Spleen (tissue), 11 donors: ENCODE measurements around the gene DUSP16. TPM values are rescaled to one million over a fixed set of nuclear protein-coding genes. Genes with fewer than 3 reads are reported as not detected.

Experiments used
- DNase-seq: peaks from one replicate; pipeline ENCODE4 v3.0.0-alpha.2; 2020
- H3K27ac ChIP-seq, 8 donors: fragments of 200-600 bp; sonication (generic) in 7 of 8; 1 replicate in 4 of 8; 2 replicates in 4 of 8; pipeline versions ENCODE4 v1.5.0 to v1.8.0; 2016 to 2021; ENCODE audit warnings: inconsistent platforms in 4 of 8, mild to moderate bottlenecking in 4 of 8, moderate library complexity in 1 of 8
- H3K27me3 ChIP-seq, 7 donors: fragments of 200-600 bp; sonication (generic) in 6 of 7; replicated peaks in 1 of 7; 1 replicate in 4 of 7; 2 replicates in 3 of 7; pipeline versions ENCODE4 v1.5.0 to v1.8.0; 2016 to 2021; ENCODE audit warnings: inconsistent platforms in 3 of 7, mild to moderate bottlenecking in 1 of 7
- H3K36me3 ChIP-seq, 6 donors: fragments of 200-600 bp; sonication (generic) in 5 of 6; 1 replicate in 4 of 6; 2 replicates in 2 of 6; pipeline versions ENCODE4 v1.5.0 to v1.8.0; 2016 to 2021; ENCODE audit warnings: inconsistent platforms in 2 of 6
- H3K4me1 ChIP-seq, 6 donors: fragments of 200-600 bp; sonication (generic) in 5 of 6; 1 replicate in 3 of 6; 2 replicates in 3 of 6; pipeline versions ENCODE4 v1.5.0 to v1.8.0; 2016 to 2021; ENCODE audit warnings: inconsistent platforms in 3 of 6
- H3K4me3 ChIP-seq, 8 donors: fragments of 200-600 bp; sonication (generic) in 7 of 8; 1 replicate in 4 of 8; 2 replicates in 4 of 8; pipeline versions ENCODE4 v1.5.0 to v1.8.0; 2016 to 2021; ENCODE audit warnings: inconsistent platforms in 4 of 8, mild to moderate bottlenecking in 4 of 8, moderate library complexity in 2 of 8
- H3K9me3 ChIP-seq, 8 donors: fragments of 200-600 bp; sonication (generic) in 7 of 8; 1 replicate in 4 of 8; 2 replicates in 4 of 8; pipeline versions ENCODE4 v1.5.0 to v1.8.0; 2016 to 2021; ENCODE audit warnings: inconsistent platforms in 4 of 8
- CTCF ChIP-seq, 11 experiments: fragments of 200-600 bp in 7 of 11; fragments of 450-650 bp in 4 of 11; sonication (generic) in 4 of 11; IDR thresholded peaks in 8 of 11; conservative IDR thresholded peaks in 3 of 11; 1 replicate in 7 of 11; 2 replicates in 4 of 11; pipeline versions ENCODE4 v1.4.0 to v1.8.0; 2016 to 2021; ENCODE audit warnings: antibody characterized with exemption in 11 of 11, inconsistent platforms in 4 of 11, mild to moderate bottlenecking in 1 of 11
- POLR2A ChIP-seq, 3 donors: fragments of 450-650 bp; IDR thresholded peaks; one replicate each; pipeline ENCODE4 v1.5.1; 2017; ENCODE audit warnings: antibody characterized with exemption in 3 of 3, mild to moderate bottlenecking in 1 of 3
- POLR2AphosphoS5 ChIP-seq, 3 donors: sonication (generic); formaldehyde crosslinking; IDR thresholded peaks; one replicate each; pipeline ENCODE4 v1.5.1; 2017; ENCODE audit warnings: antibody characterized with exemption in 3 of 3
- WGBS, 5 donors: extraction: QIAGEN DNeasy Blood & Tissue Kit in 3 of 5; methylation state at CpG; one replicate each; pipeline versions ENCODE4 v1.1.5 to v1.1.7; 2013 to 2018; 5-methylcytosine and 5-hydroxymethylcytosine counted together
- intact Hi-C: fragments of 100-400 bp; cut with DNase I; formaldehyde crosslinking; loops from one replicate; pipeline ENCODE4 v1.15.0; 2023; ENCODE audit warnings: low total_unique reads
- polyA plus RNA-seq, 3 donors: library from polyadenylated mRNA; stranded (reverse); fragments of 200-250 nt; gene quantifications; one replicate each; pipeline ENCODE4 v1.2.1, GENCODE V29; 2013
- total RNA-seq, 7 donors: library from RNA; depleted of rRNA in 3 of 7; stranded (reverse); fragments of >200 nt in 3 of 7; fragmentation: NEBNext Ultra II Directional in 4 of 7; extraction: Animal tissue kit (Norgen Biotek cat#: 25700) in 4 of 7; gene quantifications; one replicate each; pipeline versions ENCODE4 v1.1.0 to v1.2.1, GENCODE V29; 2016 to 2021
- donor health status: healthy with polysubstance abuse.
- donor health status: DM: no; HTN: no; CAD: no; lungs with moderate emphysema.
- donor health status: DM: no; HTN: no; CAD: no.
- donor health status: Bipolar disorder and iron deficiency.
- donor health status: healthy.
- donor health status: DM: no; HTN: no; CAD: no.
- donor health status: DM: yes; HTN: yes; CAD: no.

DUSP16 gene
- total and polyA plus RNA-seq, 10 donors, result 2.2 to 43.7 (median 20.8) TPM

- DNase-seq, result no peak
- whole genome bisulfite sequencing, 5 donors, result 45 to 70% (median 62%) methylated on average over 15 of the region's 15 CpGs
- peak in 1 of 3 donors; percentile 57 for TF ChIP-seq POLR2AphosphoS5 (IDR thresholded peaks at IDR 0.05)
- no peak for TF ChIP-seq POLR2A (IDR thresholded peaks at IDR 0.05)
- TF ChIP-seq CTCF (IDR thresholded peaks at IDR 0.05 in 8 of 11, conservative IDR thresholded peaks at IDR 0.05 in 3 of 11), result no peak
- H3K9me3 ChIP-seq, result no peaks in the 10 kb centered on the region
- peaks cover 0 to 35% (median 10%) of the 10 kb centered on the region in 6 donors for H3K4me1 ChIP-seq
- H3K27me3 ChIP-seq, result no peaks in the 10 kb centered on the region
- peak overlapping the region; percentile 6 to 82 (median 72) for H3K27ac ChIP-seq
- intact Hi-C loops, result no loop called here
- H3K36me3 ChIP-seq, result peaks cover 7 to 67% (median 21%) of the 10 kb centered on the region in 6 donors
- H3K4me3 ChIP-seq, result peak overlapping the region in 1 of 8 donors; percentile 8
These were observed 87.5 kb downstream of the DUSP16 start for GRCh38 chr12:12474931-12475795.

GRCh38 chr12:12474471-12474928 lies 88.2 kb downstream of the DUSP16 start:
- intact Hi-C loops, result no loop called here
- Histone ChIP-seq H3K27ac (peak overlapping the region; percentile 2 to 82 (median 72)), H3K27me3 (no peaks in the 10 kb centered on the region), H3K9me3 (no peaks in the 10 kb centered on the region), H3K4me3 (peak overlapping the region in 1 of 8 donors; percentile 8), H3K36me3 (peaks cover 7 to 61% (median 18%) of the 10 kb centered on the region in 6 donors), H3K4me1 (peaks cover 0 to 39% (median 10%) of the 10 kb centered on the region in 6 donors)
- TF ChIP-seq POLR2AphosphoS5 (IDR thresholded peaks at IDR 0.05), result no peak
- TF ChIP-seq CTCF (IDR thresholded peaks at IDR 0.05 in 8 of 11, conservative IDR thresholded peaks at IDR 0.05 in 3 of 11), result no peak
- TF ChIP-seq POLR2A (IDR thresholded peaks at IDR 0.05), result no peak
- DNase-seq, result no peak
- 70 to 84% (median 76%) methylated on average over 8 of the region's 8 CpGs for WGBS, 5 donors

- intact Hi-C loops, result no loop called here
- WGBS, 5 donors, result 94 to 98% (median 97%) methylated on average over 4 of the region's 4 CpGs
- no peak for DNase-seq
- Histone ChIP-seq H3K27me3 (no peaks in the 10 kb centered on the region), H3K4me1 (peaks cover 0 to 50% (median 10%) of the 10 kb centered on the region in 6 donors), H3K4me3 (no peak overlapping the region), H3K9me3 (no peaks in the 10 kb centered on the region), H3K27ac (peak overlapping the region in 5 of 8 donors; percentile 13 to 82 (median 79)), H3K36me3 (peaks cover 7 to 50% (median 16%) of the 10 kb centered on the region in 6 donors)
- TF ChIP-seq POLR2A (IDR thresholded peaks at IDR 0.05) (no peak), CTCF (IDR thresholded peaks at IDR 0.05 in 8 of 11, conservative IDR thresholded peaks at IDR 0.05 in 3 of 11) (no peak), POLR2AphosphoS5 (IDR thresholded peaks at IDR 0.05) (no peak)
These were observed 89.4 kb downstream of the DUSP16 start for GRCh38 chr12:12473223-12473622.
